ENCODE data around the gene TANGO2. TPM values are rescaled to one million over a fixed set of nuclear protein-coding genes. Genes with fewer than 3 reads are reported as not detected.

TANGO2 gene
- total and polyA plus RNA-seq, 9 of the 15 experiments (the other 6 are each of a cell fraction or from before 2014, with no cell fraction given), result 15.5 to 94.9 (median 70.1) TPM

GRCh38 chr22:19984851-19985811 lies 35.8 kb upstream of the TANGO2 start:
- intact Hi-C loops (cut with micrococcal nuclease), result loop anchor here (5.0 kb wide), 1 partner anchor 37 kb away; the partner anchor contains the start of gene TANGO2
- ATAC-seq, result no peak
- TF ChIP-seq KDM5B (IDR thresholded peaks at IDR 0.05; ENCODE audit: insufficient replicate concordance, low read depth, low read length), result no peak
- 0 out of 2 replicates have a peak, but pooled peaks have one; percentile 58 for TF ChIP-seq HMG20B (CRISPR knock-in tag; IDR thresholded peaks at IDR 0.05)
- TF ChIP-seq NONO (IDR thresholded peaks at IDR 0.05; ENCODE audit: low read depth in 2 of 2, low read length in 1 of 2), result no peak
- 0 out of 2 replicates have a peak, but pooled peaks have one; percentile 16 for TF ChIP-seq RBFOX2 (IDR thresholded peaks at IDR 0.05; ENCODE audit: low read depth, low read length)
- peak; percentile 24; the same call in 1 of the 2 replicates for TF ChIP-seq KLF10 (CRISPR knock-in tag; IDR thresholded peaks at IDR 0.05)
- TF ChIP-seq HBP1 (CRISPR knock-in tag; IDR thresholded peaks at IDR 0.05), result no peak
- no peak for TF ChIP-seq ESRRA (IDR thresholded peaks at IDR 0.05; ENCODE audit: borderline replicate concordance, low read depth)
- peak; percentile 20; the same call in 1 of the 2 replicates for TF ChIP-seq ZKSCAN1 (IDR thresholded peaks at IDR 0.05; ENCODE audit: low read depth, low read length)
- TF ChIP-seq ZNF184 (CRISPR knock-in tag; IDR thresholded peaks at IDR 0.05), result peak; percentile 18; the same call in 1 of the 2 replicates
- peak; percentile 68 for TF ChIP-seq ZNF134 (CRISPR knock-in tag; conservative IDR thresholded peaks at IDR 0.05)
- no peak for TF ChIP-seq EWSR1 (IDR thresholded peaks at IDR 0.05; ENCODE audit: borderline replicate concordance, low read depth, partially characterized antibody)
- TF ChIP-seq TARDBP (IDR thresholded peaks at IDR 0.05), result no peak
- no peak for TF ChIP-seq C11orf30 (IDR thresholded peaks at IDR 0.05; ENCODE audit: low read depth)
- no peak for TF ChIP-seq ZNF740 (CRISPR knock-in tag; IDR thresholded peaks at IDR 0.05)
- TF ChIP-seq ZNF740 (tag; IDR thresholded peaks at IDR 0.05), result 0 out of 4 replicates have a peak, but pooled peaks of 1 of the 2 experiments have one; percentile 4
- no peak for TF ChIP-seq GABPB2 (CRISPR knock-in tag; conservative IDR thresholded peaks at IDR 0.05)
- peak; percentile 31; the same call in 1 of the 2 replicates for TF ChIP-seq USF2 (CRISPR knock-in tag; IDR thresholded peaks at IDR 0.05)
- TF ChIP-seq HNRNPLL (IDR thresholded peaks at IDR 0.05; ENCODE audit: low read depth, low read length, poor library complexity, severe bottlenecking), result peak; percentile 25

More at GRCh38 chr22:19984851-19985811, 35.8 kb upstream of the TANGO2 start:
- Histone ChIP-seq H3K9me1 (ENCODE audit: control insufficient read depth, insufficient read depth, low read length) (peaks cover 23% of the 10 kb centered on the region), H3K4me2 (ENCODE audit: insufficient read depth, low read length) (no peak overlapping the region), H4K20me1 (replicated peaks; ENCODE audit: control insufficient read depth, insufficient read depth, low read length) (peaks cover 61% of the 10 kb centered on the region), H3K4me3 (no peak overlapping the region), H3K4me1 (replicated peaks in 1 of 2; ENCODE audit: control insufficient read depth in 2 of 2, insufficient read depth in 2 of 2, low read length in 2 of 2) (peaks cover 39 to 85% of the 10 kb centered on the region in 2 experiments), H3K36me3 (ENCODE audit: control insufficient read depth, insufficient read depth, low read length) (peaks cover 18% of the 10 kb centered on the region; the same call in 2 of the 3 replicates), H3K27me3 (ENCODE audit: control insufficient read depth in 2 of 2, insufficient read depth in 2 of 2, low read length in 2 of 2) (no peaks in the 10 kb centered on the region), H3K9ac (ENCODE audit: insufficient read depth in 1 of 2, low read depth in 2 of 2, low read length in 2 of 2) (peak overlapping the region in 1 of 2 experiments; percentile 91; a peak in 2 of 4 replicates), H3K27ac (ENCODE audit: extremely low read depth, low read depth, low read length) (no peak overlapping the region; the same call in 2 of the 3 replicates), H3K9me3 (replicated peaks; ENCODE audit: control insufficient read depth, insufficient read depth, low read depth, low read length) (no peaks in the 10 kb centered on the region), H2AFZ (ENCODE audit: low read depth, low read length) (no peak overlapping the region), H3K79me2 (ENCODE audit: control insufficient read depth, insufficient read depth, low read length) (no peaks in the 10 kb centered on the region)
- DNase-seq (ENCODE audit: extremely low read depth in 1 of 4, low spot score in 3 of 4), result no peak
- no TSS peak for BruUV-seq (replicated peaks)
- FAIRE-seq, result no peak
- POLR2A ChIA-PET, result interaction anchor here (0.6 to 5.7 kb wide), 16 partner anchors 12 to 231 kb away, joined by 3 to 56 read pairs (median 4); partner anchors contain the start of gene TRMT2A
- 57% methylated on average over 11 of the region's 11 CpGs for WGBS (ENCODE audit: insufficient coverage, low coverage, missing lambda C conversion rate)
- CTCF ChIA-PET (ENCODE audit: low intra/inter-chr PET ratio), result no interaction called here
- in situ Hi-C loops (cut with MboI), result no loop called here

All from K562 (cell line).